ENCODE data around the gene CCDC198.

CCDC198 gene, protein sequence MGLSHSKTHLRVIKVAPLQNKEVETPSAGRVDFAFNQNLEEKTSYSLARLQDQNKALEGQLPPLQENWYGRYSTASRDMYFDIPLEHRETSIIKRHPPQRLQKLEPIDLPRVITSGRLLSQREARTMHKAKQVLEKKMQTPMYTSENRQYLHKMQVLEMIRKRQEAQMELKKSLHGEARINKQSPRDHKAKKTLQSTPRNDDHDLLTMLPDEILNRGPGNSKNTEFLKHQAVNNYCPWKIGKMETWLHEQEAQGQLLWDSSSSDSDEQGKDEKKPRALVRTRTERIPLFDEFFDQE

GRCh38 chr14:57493467-57494181 is at the start of gene CCDC198:
Gene CCDC198, minus strand, starts transcription at chr14:57493857. Its CDS starts 142 bp downstream, at chr14:57493715.
- no peak for DNase-seq

DNA sequence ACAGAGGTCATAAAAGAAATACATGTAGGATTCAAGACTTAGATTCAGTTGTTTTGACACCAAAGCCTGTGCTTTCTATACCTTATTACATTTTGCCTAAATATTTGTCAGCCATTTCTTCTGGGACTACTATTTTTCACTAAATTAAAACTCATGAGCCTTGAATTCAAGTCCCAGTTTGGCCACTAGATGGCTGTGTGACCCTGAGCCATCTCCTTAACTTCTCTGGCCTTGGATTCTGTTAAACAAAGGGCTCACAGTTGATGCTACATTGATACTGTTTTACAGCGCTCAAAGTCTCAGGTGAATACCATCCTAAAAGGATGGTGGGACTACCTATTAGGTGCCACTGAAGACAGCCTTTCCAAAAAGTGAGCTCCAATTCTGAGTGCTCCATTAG is 39.6 kb upstream of the CCDC198 start:
- DNase-seq = no peak

DNA sequence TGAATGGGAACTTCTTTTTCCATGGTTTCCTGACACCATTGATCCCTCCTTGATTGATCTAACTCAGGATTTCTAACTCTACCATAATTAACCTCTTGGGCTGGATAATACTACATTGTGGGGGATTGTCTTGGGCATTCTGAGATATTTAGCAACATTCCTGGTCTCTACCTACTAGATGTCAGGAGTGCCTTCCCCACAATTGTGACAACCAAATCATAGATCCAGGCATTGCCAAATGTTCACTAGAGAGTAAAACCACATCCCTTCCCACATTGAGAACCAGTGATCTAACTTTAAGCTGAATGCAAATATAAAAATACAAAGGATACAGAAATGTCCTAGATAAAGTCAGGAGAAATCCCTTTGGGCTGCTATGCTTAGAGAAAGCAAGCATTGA is 36.9 kb upstream of the CCDC198 start:
- DNase-seq = no peak

DNA sequence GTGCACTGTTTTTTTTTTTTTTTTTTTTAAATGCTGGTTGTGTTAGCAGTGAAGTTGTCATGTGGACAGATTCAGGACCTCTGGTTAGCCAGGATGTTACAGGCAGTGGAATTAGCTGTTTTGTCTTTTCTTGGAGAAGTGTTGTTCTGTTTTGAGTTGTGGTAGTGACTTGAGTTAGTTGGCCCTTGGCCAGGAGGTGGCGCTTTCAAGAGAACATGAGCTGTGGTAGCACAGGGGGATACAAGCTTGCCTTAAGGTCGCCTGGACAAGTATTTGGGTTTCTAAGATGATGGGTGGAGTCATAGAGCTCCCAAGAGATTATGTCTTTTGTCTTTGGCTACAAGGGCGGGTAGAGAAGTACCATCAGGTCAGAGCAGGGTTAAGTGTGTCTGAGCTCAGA is 33.3 kb upstream of the CCDC198 start:
- no peak for DNase-seq

- no peak for DNase-seq
Measured at GRCh38 chr14:57519043-57519442, 25.4 kb upstream of the CCDC198 start.

DNA sequence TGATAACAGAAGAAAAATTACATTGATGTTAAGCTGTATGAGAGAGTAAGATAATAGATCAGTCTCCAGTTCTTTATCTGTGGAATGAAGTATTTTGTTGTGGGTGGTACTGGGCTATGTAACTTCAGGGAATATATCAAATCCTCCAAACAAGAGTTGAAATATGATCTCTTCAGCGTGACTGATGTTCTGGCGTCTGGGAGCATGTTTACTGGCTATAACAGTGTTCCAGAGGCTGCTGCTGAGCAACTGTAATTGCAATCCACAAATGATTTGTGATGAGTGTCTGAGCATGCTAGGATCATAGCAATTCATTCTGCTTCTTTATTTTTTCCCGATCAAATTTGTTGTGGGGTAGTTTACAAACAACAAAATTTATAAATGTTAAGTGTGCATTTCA is 18.6 kb upstream of the CCDC198 start:
- DNase-seq = no peak

DNA sequence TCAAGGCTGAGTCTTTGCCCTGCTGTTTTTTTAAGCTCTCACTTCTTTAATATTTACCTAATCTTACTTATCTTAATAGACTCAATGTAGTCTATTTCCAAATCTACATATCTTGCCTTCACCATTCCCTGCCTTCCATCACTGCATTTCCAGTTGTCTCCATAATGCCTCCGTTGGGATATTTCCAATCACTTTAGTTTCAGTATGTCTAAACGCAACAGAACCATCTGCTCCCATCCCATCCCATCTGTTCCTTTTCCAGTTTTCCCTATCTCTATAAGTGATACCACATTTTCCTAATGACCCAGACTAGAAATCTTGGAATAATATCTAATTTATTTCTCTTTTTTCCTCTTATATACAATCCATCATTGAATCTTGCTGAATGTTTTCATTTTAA is 15.1 kb upstream of the CCDC198 start:
- DNase-seq = no peak

- DNase-seq = no peak
Measured at GRCh38 chr14:57502586-57503254, 9.1 kb upstream of the CCDC198 start.

DNA sequence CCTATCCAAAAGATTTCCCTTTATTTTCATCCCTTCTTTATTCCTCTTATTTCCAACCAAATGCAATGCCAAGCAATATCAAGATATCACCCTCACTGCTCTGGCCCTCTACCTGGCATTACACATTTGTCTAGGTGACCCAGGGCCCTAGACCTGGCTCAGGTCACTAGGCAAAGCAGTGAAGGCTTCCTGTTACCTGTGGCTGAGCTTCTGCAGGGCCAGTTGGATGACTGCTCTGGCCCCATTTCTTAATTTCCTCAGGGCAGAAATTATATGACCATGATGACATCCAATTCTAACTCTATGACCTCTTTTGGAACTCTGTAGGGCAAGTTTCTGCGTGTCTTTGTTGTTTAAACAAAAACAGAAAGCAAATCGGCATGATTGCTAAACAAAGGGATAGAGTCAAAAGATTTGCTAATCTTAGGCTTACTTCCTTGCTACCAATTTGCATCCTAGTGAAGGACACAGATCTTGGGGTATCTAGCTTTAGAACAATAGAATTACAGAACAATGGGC is 7.4 kb upstream of the CCDC198 start:
- DNase-seq = no peak

GRCh38 chr14:57498659-57499058 is 5.0 kb upstream of the CCDC198 start:
- DNase-seq = no peak

DNA sequence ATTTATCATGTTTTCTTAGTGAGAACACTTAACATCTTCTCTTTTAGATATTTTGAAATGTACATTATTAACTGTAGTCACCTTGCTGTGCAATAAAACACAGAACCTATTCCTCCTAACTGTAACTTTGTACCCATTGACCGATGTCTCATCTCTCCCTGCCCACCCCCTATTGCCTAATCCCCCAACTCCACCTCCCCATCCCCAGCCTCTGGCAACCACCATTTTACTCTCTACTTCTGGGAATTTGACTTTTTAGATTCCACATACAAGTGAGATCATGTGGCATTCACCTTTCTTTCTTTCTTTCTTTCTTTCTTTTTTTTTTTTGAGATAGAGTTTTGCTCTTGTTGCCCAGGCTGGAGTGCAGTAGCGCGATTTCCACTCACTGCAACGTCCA is 4.4 kb upstream of the CCDC198 start:
- no peak for DNase-seq

DNA sequence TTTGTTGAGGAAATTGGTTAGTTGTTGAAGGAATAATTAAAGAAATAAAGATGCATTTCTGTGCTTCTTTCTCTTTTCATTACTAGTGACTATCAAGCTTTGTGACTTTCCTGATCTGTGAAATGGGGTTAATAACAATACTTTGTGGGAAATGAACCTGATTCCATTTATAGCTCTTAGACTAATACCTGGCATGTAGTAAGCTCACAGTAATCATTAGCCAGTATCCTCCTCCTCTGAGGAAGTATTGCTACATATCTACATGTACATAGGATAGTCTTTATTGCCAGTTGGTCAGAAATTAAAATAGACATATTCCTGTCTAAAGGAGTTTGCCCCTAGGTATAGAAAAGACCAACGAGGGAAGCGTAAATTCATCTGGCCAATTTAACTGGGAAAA is 1.8 kb upstream of the CCDC198 start:
- DNase-seq = no peak

- DNase-seq = no peak
Measured at GRCh38 chr14:57492859-57493258, 798 bp downstream of the CCDC198 start.

DNA sequence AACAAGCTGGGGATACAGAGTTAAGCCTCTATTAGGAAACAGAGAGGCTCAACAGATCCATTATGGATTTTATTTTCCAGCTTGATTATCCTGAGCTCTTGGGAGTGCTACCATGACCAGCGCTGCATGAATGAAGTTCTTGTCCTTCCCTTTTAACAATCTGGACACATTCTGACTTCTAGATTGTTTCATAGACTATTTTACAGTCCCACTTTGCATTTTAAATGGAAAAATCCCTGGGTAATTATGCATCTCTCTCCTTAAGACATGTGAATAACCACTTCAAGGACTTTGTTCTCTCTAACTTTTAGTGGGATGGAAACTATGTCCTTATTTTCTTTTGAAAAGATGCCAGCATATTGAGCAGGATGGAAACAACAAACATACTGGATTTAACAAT is 2.0 kb downstream of the CCDC198 start:
- DNase-seq = no peak

GRCh38 chr14:57487771-57488170 is 5.9 kb downstream of the CCDC198 start:
- no peak for DNase-seq

- DNase-seq = peak in 1 of 2 donors; percentile 1
Measured at GRCh38 chr14:57486767-57487379, 6.8 kb downstream of the CCDC198 start.

GRCh38 chr14:57485635-57486034 is 8.0 kb downstream of the CCDC198 start:
- no peak for DNase-seq

GRCh38 chr14:57482120-57482519 is 11.5 kb downstream of the CCDC198 start:
- no peak for DNase-seq

- no peak for DNase-seq
Measured at GRCh38 chr14:57480051-57480450, 13.6 kb downstream of the CCDC198 start.

DNA sequence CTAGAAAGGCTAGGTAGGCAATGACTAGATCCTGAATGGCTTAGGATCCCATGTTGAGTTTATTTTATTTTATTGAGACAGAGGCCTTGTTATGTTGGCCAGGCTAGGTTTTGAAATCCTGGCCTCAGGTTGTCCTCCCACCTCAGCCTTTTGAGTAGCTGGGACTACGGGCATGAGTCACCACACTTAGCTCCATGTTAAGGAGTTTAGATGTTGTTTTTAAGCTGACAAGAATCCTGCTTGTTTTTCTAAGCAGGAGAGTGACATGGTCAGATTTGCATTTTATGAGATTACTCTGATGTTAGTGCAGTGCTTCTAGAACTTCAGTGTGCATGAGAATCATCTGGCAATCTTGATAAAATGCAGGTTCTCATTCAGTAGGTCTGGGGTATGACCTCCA is 14.5 kb downstream of the CCDC198 start:
- no peak for DNase-seq

DNA sequence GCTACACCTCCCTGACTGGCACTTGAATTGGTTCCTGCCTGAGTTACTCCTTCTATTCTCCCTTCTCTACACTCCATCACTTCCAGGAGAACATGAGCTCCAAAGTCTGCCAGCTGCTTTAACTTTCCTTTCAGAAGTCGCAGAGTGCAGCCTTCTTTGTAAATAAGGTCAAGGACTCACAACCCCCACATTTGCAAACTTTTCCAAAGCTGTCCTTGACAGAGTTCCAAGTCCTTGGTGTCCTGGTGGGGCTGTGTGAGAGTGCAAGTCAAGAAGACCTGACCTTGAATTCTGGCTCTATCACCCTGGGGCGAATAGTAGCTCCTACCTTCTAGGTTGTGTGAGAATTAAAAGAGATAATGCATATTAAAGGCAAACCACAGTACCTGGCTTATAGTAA is 15.6 kb downstream of the CCDC198 start:
- no peak for DNase-seq

DNA sequence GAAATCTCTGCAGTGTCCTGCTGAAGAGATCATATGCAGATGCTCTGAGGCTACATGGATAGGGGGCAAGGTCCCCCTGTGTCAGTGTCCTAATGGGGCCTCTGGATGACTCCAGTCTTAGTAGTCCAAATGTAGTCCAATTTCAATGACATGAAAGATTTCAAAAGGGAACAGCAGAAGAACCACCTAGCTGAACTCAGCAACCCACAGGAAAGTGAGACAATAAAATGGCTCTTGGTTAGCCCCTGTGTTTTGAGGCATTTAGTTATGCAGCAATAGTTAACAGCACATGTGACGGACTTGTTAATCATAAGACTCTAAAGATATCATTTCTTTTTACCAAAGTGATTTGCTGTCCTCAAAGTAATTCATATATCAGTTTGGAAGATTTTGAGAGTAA is 22.7 kb downstream of the CCDC198 start:
- DNase-seq = no peak

- no peak for DNase-seq
Measured at GRCh38 chr14:57464008-57464730, 29.5 kb downstream of the CCDC198 start.
